NT2/D1 (cell line): Measurements from ENCODE around the gene KPNA1.

ENCODE experiments used
- SUZ12 ChIP-seq: IDR thresholded peaks from 2 replicates; pipeline ENCODE4 v1.6.1; 2011; ENCODE audit not compliant: insufficient read length, insufficient read depth; ENCODE audit errors: extremely low read depth
- YY1 ChIP-seq: IDR thresholded peaks from 2 replicates; pipeline ENCODE4 v1.6.1; 2011; ENCODE audit not compliant: insufficient read length, insufficient read depth
- ZNF274 ChIP-seq: IDR thresholded peaks from 2 replicates; pipeline ENCODE4 v1.6.1; 2011; ENCODE audit warnings: mild to moderate bottlenecking, low read depth, low read length

DNA sequence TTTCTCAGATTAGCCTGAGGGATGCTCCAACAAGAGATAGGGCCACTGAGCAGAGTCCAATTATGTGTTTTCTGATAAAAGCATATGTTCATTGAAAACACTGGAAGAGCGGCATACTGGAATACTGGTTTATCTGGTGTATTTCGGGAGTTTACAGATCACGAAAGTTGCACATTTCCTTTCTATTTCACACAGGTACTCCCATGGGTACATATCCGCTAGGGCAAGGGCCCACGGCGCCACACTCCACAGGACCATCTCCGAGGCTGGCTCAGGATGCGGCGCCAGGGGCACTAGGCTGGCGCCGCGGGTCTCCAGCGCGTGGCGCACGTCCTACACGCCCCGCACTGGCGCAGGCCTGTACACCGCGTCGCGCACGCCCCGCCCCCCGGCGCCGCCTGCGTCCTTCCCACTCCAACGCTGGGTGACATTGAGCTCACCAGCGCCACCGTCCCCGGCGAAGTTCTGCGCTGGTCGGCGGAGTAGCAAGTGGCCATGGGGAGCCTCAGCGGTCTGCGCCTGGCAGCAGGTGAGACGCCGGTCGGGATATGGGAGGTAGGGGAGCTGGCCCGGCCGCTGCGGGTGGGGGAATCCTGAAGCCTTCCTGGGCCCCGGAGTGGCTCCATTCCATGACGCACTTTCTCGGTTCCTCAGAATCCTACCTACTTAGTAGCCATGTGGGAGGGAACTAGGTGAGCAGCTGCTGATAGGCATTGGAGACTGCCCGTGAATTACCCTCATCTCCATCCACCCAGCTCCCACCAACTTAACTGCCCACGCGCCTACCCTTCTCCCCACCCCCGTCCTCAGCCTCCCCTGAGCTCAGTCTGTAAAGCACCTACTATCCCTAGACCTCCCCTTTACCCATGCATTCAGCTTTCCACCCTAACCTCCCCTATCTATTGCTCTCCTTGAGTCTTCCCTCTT lies 130.7 kb downstream of the KPNA1 start, which contains the start of gene FAM162A:
- no peak for TF ChIP-seq ZNF274
- no peak for TF ChIP-seq YY1
- TF ChIP-seq SUZ12 = no peak
